ENCODE measurements around the gene EEF1AKMT1. TPM values are rescaled to one million over a fixed set of nuclear protein-coding genes. Genes with fewer than 3 reads are reported as not detected.

Gene EEF1AKMT1
- total and polyA plus RNA-seq, 3 experiments from 2014 or later, result 13.9 to 21.5 (median 20.1) TPM

DNA sequence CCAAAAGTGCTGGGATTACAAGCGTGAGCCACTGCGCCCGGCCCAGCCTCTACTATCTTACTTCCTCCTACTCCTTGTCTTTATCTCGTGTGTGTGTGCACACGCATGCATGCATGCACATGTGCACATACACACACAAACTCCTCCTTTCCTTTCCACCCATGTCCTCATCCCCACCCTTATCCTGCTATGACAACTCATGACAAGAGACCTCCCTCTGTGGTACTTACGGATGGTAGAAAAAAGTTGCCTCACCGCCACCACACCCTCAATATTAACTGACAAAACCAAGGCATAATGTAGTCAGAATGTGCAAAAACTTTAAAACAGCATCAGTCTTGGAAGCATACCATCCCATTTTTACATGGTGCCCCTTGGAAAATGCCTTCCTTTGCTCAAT lies 15.9 kb upstream of the EEF1AKMT1 start:
- DNase-seq, result no peak
- Histone ChIP-seq H3K9me3 (ENCODE audit: low read length) (no peaks in the 10 kb centered on the region), H3K27me3 (ENCODE audit: insufficient read depth, low read length, poor library complexity, severe bottlenecking) (no peaks in the 10 kb centered on the region), H3K4me3 (ENCODE audit: low read length) (no peak overlapping the region), H3K27ac (ENCODE audit: low read depth, low read length) (no peak overlapping the region), H3K36me3 (ENCODE audit: insufficient read depth, low read length) (peaks cover 4% of the 10 kb centered on the region), H3K4me1 (ENCODE audit: insufficient read depth, low read length) (no peaks in the 10 kb centered on the region)
- Mint-ChIP-seq H3K4me3 (no peak overlapping the region), H3K4me1 (peaks cover 0 to 4% (median 3%) of the 10 kb centered on the region in 3 donors), H3K27me3 (peaks cover 0 to 1% of the 10 kb centered on the region in 2 donors), H3K36me3 (peaks cover 4 to 61% (median 19%) of the 10 kb centered on the region in 3 donors), H3K27ac (peak overlapping the region in 2 of 8 donors; percentile 47 to 58), H3K9me3 (no peaks in the 10 kb centered on the region)
- ChIA-PET POLR2A (no interaction called here), CTCF (no interaction called here)

GRCh38 chr13:20788312-20788711 lies 14.6 kb upstream of the EEF1AKMT1 start:
- Mint-ChIP-seq H3K4me3 (no peak overlapping the region), H3K27me3 (peaks cover 0 to 1% of the 10 kb centered on the region in 2 donors), H3K9me3 (no peaks in the 10 kb centered on the region), H3K36me3 (peaks cover 4 to 61% (median 30%) of the 10 kb centered on the region in 3 donors), H3K27ac (no peak overlapping the region), H3K4me1 (peaks cover 0 to 9% (median 3%) of the 10 kb centered on the region in 3 donors)
- no peak for DNase-seq
- Histone ChIP-seq H3K9me3 (ENCODE audit: low read length) (no peaks in the 10 kb centered on the region), H3K27ac (ENCODE audit: low read depth, low read length) (no peak overlapping the region), H3K27me3 (ENCODE audit: insufficient read depth, low read length, poor library complexity, severe bottlenecking) (no peaks in the 10 kb centered on the region), H3K4me1 (ENCODE audit: insufficient read depth, low read length) (no peaks in the 10 kb centered on the region), H3K36me3 (ENCODE audit: insufficient read depth, low read length) (no peaks in the 10 kb centered on the region), H3K4me3 (ENCODE audit: low read length) (no peak overlapping the region)
- POLR2A ChIA-PET, result no interaction called here
- CTCF ChIA-PET, result no interaction called here

DNA sequence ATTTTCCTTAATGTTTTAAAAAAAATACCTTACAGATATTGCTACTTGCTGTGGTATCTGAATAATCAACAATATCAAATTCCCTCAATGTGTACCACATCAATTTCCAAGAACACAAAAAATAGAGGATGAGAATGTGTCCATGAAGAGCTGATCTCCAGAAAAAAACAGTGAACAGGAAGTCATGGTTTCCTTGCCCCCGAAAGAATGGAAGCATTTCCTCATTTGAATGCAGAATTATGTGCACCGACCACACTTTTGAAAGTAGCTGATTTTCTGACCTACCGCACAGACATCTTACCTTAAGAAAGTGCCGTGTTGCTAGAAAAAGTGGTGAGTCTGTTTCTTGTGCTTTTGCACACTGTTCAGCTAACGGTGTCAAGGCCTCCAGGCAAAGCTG lies 13.4 kb upstream of the EEF1AKMT1 start:
- Histone ChIP-seq H3K27ac (ENCODE audit: low read depth, low read length) (no peak overlapping the region), H3K36me3 (ENCODE audit: insufficient read depth, low read length) (no peaks in the 10 kb centered on the region), H3K27me3 (ENCODE audit: insufficient read depth, low read length, poor library complexity, severe bottlenecking) (no peaks in the 10 kb centered on the region), H3K4me3 (ENCODE audit: low read length) (no peak overlapping the region), H3K9me3 (ENCODE audit: low read length) (no peaks in the 10 kb centered on the region), H3K4me1 (ENCODE audit: insufficient read depth, low read length) (no peaks in the 10 kb centered on the region)
- H3K4me1 Mint-ChIP-seq, result peaks cover 0 to 13% (median 3%) of the 10 kb centered on the region in 3 donors
- peaks cover 4 to 67% (median 28%) of the 10 kb centered on the region in 3 donors for H3K36me3 Mint-ChIP-seq
- peak overlapping the region in 2 of 8 donors; percentile 41 to 64 for H3K27ac Mint-ChIP-seq
- peaks cover 0 to 1% of the 10 kb centered on the region in 2 donors for H3K27me3 Mint-ChIP-seq
- DNase-seq, result no peak
- no peak overlapping the region for H3K4me3 Mint-ChIP-seq
- CTCF ChIA-PET, result interaction anchor here (0.8 kb wide), 1 partner anchor 14 kb away, joined by 3 read pairs; the partner anchor contains the start of gene EEF1AKMT1
- H3K9me3 Mint-ChIP-seq, result no peaks in the 10 kb centered on the region
- POLR2A ChIA-PET, result no interaction called here

GRCh38 chr13:20782116-20782708 lies 8.5 kb upstream of the EEF1AKMT1 start:
- Histone ChIP-seq H3K27me3 (ENCODE audit: insufficient read depth, low read length, poor library complexity, severe bottlenecking) (no peaks in the 10 kb centered on the region), H3K4me3 (ENCODE audit: low read length) (no peak overlapping the region), H3K4me1 (ENCODE audit: insufficient read depth, low read length) (no peaks in the 10 kb centered on the region), H3K36me3 (ENCODE audit: insufficient read depth, low read length) (no peaks in the 10 kb centered on the region), H3K9me3 (ENCODE audit: low read length) (no peaks in the 10 kb centered on the region), H3K27ac (ENCODE audit: low read depth, low read length) (no peak overlapping the region)
- Mint-ChIP-seq H3K4me3 (no peak overlapping the region), H3K9me3 (no peaks in the 10 kb centered on the region), H3K36me3 (peaks cover 0 to 42% (median 16%) of the 10 kb centered on the region in 3 donors), H3K27ac (peak overlapping the region in 1 of 8 donors; percentile 13), H3K27me3 (no peaks in the 10 kb centered on the region), H3K4me1 (peaks cover 0 to 9% (median 0%) of the 10 kb centered on the region in 3 donors)
- ChIA-PET POLR2A (interaction anchor here (0.7 kb wide), 1 partner anchor 9 kb away, joined by 3 read pairs; the partner anchor contains the start of gene EEF1AKMT1), CTCF (interaction anchor here (1.0 kb wide), 1 partner anchor 14 kb away, joined by 3 read pairs; no protein-coding TSS in a partner anchor)
- no peak for DNase-seq

DNA sequence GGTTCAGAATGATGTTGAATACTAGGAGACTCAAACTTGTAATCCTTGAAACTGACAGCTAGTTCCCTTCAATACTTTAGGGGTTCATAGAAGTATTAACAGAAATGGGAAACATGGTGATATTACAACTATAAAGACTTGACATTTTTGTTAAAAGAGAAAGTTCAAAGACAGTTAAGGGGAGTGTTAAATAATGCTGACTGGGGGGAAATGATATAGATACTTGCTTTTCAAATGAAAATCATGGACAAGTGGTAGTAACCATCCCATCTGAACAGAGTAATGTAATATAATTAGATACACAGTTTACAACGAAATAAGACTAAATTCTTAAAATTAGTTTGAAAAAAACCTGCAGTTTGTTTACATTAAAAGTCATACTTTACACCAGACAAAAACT lies 6.6 kb upstream of the EEF1AKMT1 start:
- no peak overlapping the region for H3K27ac ChIP-seq (ENCODE audit: low read depth, low read length)
- ChIA-PET CTCF (no interaction called here), POLR2A (no interaction called here)
- no peaks in the 10 kb centered on the region for H3K36me3 ChIP-seq (ENCODE audit: insufficient read depth, low read length)
- DNase-seq, result no peak
- H3K9me3 ChIP-seq (ENCODE audit: low read length), result no peaks in the 10 kb centered on the region
- H3K4me1 Mint-ChIP-seq, result peaks cover 0 to 10% (median 0%) of the 10 kb centered on the region in 3 donors
- H3K27ac Mint-ChIP-seq, result no peak overlapping the region
- H3K27me3 Mint-ChIP-seq, result no peaks in the 10 kb centered on the region
- H3K4me3 ChIP-seq (ENCODE audit: low read length), result no peak overlapping the region
- H3K36me3 Mint-ChIP-seq, result peaks cover 0 to 33% (median 12%) of the 10 kb centered on the region in 3 donors
- H3K27me3 ChIP-seq (ENCODE audit: insufficient read depth, low read length, poor library complexity, severe bottlenecking), result no peaks in the 10 kb centered on the region
- H3K4me3 Mint-ChIP-seq, result no peak overlapping the region
- H3K4me1 ChIP-seq (ENCODE audit: insufficient read depth, low read length), result no peaks in the 10 kb centered on the region
- no peaks in the 10 kb centered on the region for H3K9me3 Mint-ChIP-seq

DNA sequence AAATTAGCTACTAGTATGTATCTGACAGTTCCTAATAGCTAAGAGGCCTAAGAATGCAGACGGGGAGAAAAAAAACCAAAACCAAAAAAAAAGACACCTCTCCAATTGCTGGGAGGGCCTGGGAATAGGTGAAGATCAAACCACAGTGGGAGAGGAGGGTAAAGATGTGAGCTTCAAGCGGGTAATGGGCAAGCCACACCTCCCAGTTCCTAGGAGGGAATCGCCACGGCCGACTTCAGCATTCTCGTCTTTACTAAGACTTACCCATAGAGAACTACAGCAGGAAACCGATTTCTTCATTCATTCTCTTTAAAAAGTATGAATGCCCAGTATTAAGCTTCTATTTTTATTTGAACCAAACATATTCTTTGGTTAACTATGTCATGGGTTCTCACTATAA lies 5.6 kb upstream of the EEF1AKMT1 start:
- H3K4me3 ChIP-seq (ENCODE audit: low read length), result no peak overlapping the region
- no peaks in the 10 kb centered on the region for H3K36me3 ChIP-seq (ENCODE audit: insufficient read depth, low read length)
- H3K4me1 ChIP-seq (ENCODE audit: insufficient read depth, low read length), result peaks cover 1% of the 10 kb centered on the region
- no peaks in the 10 kb centered on the region for H3K27me3 Mint-ChIP-seq
- H3K9me3 Mint-ChIP-seq, result no peaks in the 10 kb centered on the region
- DNase-seq, result no peak
- no peak overlapping the region for H3K27ac ChIP-seq (ENCODE audit: low read depth, low read length)
- POLR2A ChIA-PET, result no interaction called here
- peaks cover 0 to 32% (median 12%) of the 10 kb centered on the region in 3 donors for H3K36me3 Mint-ChIP-seq
- peak overlapping the region in 2 of 8 donors; percentile 20 to 46 for H3K27ac Mint-ChIP-seq
- CTCF ChIA-PET, result interaction anchor here (1.2 kb wide), 1 partner anchor 49 kb away, joined by 3 read pairs; no protein-coding TSS in a partner anchor
- H3K9me3 ChIP-seq (ENCODE audit: low read length), result no peaks in the 10 kb centered on the region
- H3K4me3 Mint-ChIP-seq, result no peak overlapping the region
- peaks cover 3 to 18% (median 5%) of the 10 kb centered on the region in 3 donors for H3K4me1 Mint-ChIP-seq
- H3K27me3 ChIP-seq (ENCODE audit: insufficient read depth, low read length, poor library complexity, severe bottlenecking), result no peaks in the 10 kb centered on the region

DNA sequence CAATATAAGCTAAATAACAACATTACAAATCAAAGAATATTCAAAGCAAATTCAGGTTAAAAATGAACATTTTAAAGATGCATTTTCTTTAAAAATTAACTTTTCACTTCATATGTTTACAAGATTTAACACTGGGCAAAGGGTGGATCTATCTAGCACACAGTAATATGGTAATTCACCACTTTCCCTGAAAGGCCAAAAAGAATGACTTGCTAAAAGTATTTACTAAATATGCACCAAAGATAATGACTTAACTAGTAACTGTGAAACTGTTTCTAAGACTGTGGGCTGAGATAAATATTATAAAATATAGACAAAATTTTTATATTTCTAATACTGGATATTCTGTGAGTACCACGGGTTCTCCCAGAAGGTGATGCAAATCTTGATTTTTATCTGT lies 4.5 kb upstream of the EEF1AKMT1 start:
- Histone ChIP-seq H3K36me3 (ENCODE audit: insufficient read depth, low read length) (no peaks in the 10 kb centered on the region), H3K27me3 (ENCODE audit: insufficient read depth, low read length, poor library complexity, severe bottlenecking) (no peaks in the 10 kb centered on the region), H3K4me1 (ENCODE audit: insufficient read depth, low read length) (peaks cover 6% of the 10 kb centered on the region), H3K9me3 (ENCODE audit: low read length) (no peaks in the 10 kb centered on the region), H3K4me3 (ENCODE audit: low read length) (no peak overlapping the region), H3K27ac (ENCODE audit: low read depth, low read length) (no peak overlapping the region)
- Mint-ChIP-seq H3K27me3 (no peaks in the 10 kb centered on the region), H3K27ac (no peak overlapping the region), H3K4me3 (no peak overlapping the region), H3K4me1 (peaks cover 7 to 20% (median 11%) of the 10 kb centered on the region in 3 donors), H3K36me3 (peaks cover 0 to 28% (median 2%) of the 10 kb centered on the region in 3 donors), H3K9me3 (no peaks in the 10 kb centered on the region)
- ChIA-PET CTCF (interaction anchor here (1.3 kb wide), 1 partner anchor 66 kb away, joined by 3 read pairs; no protein-coding TSS in a partner anchor), POLR2A (no interaction called here)
- no peak for DNase-seq

- no peak overlapping the region for H3K27ac ChIP-seq (ENCODE audit: low read depth, low read length)
- Mint-ChIP-seq H3K9me3 (no peaks in the 10 kb centered on the region), H3K27me3 (no peaks in the 10 kb centered on the region), H3K36me3 (peaks cover 0 to 19% (median 0%) of the 10 kb centered on the region in 3 donors), H3K27ac (peak overlapping the region in 3 of 8 donors; percentile 54 to 74 (median 64)), H3K4me3 (peak overlapping the region in 1 of 7 donors; percentile 55), H3K4me1 (peaks cover 18 to 27% (median 21%) of the 10 kb centered on the region in 3 donors)
- H3K27me3 ChIP-seq (ENCODE audit: insufficient read depth, low read length, poor library complexity, severe bottlenecking), result no peaks in the 10 kb centered on the region
- no peaks in the 10 kb centered on the region for H3K9me3 ChIP-seq (ENCODE audit: low read length)
- ChIA-PET POLR2A (interaction anchor here (0.7 kb wide), 1 partner anchor 36 kb away, joined by 3 read pairs; no protein-coding TSS in a partner anchor), CTCF (no interaction called here)
- H3K4me3 ChIP-seq (ENCODE audit: low read length), result no peak overlapping the region
- no peaks in the 10 kb centered on the region for H3K36me3 ChIP-seq (ENCODE audit: insufficient read depth, low read length)
- peaks cover 15% of the 10 kb centered on the region for H3K4me1 ChIP-seq (ENCODE audit: insufficient read depth, low read length)
- DNase-seq, result no peak
These were observed 3.0 kb upstream of the EEF1AKMT1 start for GRCh38 chr13:20776751-20777150.
